ENCODE measurements around the gene PHF20.
"Not testable (repeated sequence)": the region's sequence is repeated elsewhere in the genome, so short reads cannot be mapped to it uniquely, and the experiment has no call there.

The PHF20 gene

DNA sequence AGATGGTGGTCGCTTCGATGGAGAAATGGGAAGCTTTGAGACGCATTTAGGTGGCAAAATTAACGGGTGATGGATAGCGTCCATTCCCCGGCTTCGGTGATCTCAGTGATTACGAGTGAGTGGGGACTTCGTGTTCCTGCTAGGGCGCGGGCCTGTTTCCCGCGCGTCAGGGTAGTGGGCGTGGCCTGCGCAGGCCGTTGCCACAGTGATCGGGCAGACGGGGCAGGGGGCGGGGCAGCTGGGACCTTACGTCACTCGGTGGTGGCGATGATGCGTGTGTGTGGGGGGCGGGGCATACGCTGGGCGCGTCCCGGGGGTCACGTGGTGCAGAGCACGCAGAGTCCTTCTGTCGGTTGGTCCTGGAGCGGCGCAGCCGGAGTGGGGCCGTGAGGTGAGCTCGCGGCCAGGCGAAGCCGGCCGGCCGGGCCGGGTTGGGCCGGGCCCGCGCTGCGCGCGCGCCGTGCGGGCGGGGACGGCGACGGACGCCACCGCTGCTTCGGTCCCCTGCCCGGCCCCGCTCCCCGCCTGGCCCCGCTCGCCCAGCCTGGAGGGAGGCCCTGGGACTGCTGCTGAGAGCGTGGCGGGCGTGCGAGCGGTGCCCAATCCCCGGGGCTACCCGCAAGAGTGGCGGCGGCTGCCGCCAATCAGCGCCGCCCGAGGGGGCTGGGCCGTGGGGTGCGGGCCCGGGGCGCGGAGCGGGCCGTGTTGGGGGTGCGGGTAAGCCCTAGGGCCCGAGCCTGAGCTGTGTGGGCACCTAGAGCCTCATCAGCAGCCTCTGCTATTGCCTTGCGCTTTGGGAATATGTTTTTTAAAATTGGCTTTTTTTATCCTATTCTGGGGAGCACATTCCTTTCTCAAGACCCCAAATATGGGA lies at the start of gene PHF20:
TSS of gene PHF20 (plus strand) at position 327 of the 874 bp plus-strand sequence. CDS start 29,508 bp downstream, outside the sequence.
- peak; percentile 97 for DNase-seq (ENCODE audit: low spot score)

DNA sequence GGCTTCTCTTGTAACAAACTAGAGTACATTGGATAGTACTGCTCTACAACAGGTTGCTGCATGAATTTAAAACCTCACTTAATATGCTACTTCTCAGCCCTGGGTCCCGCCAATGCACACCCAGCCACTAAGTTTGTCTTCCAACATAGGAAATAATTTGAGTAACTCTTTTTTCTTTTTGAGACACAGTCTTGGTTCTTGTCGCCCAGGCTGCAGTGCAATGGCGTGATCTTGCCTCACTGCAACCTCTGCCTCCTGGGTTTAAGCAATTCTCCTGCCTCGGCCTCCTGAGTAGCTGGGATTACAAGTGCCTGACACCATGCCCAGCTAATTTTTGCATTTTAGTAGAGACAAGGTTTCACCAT lies 48.6 kb upstream of the PHF20 start:
- DNase-seq (ENCODE audit: low spot score): not testable (repeated sequence)

GRCh38 chr20:35723652-35724320 lies 48.0 kb upstream of the PHF20 start:
- not testable (repeated sequence) for DNase-seq (ENCODE audit: low spot score)

DNA sequence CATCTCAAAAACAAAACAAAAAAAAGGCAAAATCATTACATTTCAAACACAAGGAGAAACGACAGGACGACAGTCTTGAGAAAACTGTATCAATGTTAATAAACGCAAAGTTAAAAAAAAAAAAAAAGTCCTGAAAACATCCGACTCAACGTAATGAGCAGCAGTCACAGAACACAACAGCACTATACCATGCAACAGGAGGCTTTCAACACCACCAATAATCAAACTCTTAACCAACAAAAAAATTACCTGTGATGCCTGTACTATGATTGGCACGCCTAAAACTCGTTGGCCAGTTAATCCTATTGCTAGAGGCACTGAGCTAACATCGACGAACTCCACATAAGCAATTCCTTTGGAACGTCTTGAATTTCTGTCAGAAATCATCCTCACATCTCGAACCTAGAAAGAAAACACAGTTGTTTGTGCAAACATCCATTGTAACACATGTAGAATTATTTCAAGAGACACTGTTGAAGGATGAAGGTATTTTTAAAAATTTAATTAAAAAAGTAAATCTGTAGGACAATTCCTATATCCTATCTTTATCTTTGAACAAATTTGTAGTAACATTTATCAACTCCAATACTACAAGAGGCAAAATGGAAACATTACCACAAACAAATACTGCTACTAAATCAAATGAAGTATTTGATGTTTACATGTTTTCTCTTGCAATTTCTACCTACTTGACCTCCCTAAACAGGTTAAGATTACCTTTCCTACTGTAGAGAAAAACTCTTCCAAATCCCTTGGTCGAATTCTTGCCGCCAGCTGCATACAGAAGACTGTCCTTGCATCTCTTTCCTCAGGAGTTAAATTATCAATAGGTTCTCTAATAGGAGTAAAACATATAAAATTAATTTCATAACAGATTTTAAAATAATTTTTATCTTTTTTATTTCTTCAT lies 47.2 kb upstream of the PHF20 start:
- no peak for DNase-seq (ENCODE audit: low spot score)

DNA sequence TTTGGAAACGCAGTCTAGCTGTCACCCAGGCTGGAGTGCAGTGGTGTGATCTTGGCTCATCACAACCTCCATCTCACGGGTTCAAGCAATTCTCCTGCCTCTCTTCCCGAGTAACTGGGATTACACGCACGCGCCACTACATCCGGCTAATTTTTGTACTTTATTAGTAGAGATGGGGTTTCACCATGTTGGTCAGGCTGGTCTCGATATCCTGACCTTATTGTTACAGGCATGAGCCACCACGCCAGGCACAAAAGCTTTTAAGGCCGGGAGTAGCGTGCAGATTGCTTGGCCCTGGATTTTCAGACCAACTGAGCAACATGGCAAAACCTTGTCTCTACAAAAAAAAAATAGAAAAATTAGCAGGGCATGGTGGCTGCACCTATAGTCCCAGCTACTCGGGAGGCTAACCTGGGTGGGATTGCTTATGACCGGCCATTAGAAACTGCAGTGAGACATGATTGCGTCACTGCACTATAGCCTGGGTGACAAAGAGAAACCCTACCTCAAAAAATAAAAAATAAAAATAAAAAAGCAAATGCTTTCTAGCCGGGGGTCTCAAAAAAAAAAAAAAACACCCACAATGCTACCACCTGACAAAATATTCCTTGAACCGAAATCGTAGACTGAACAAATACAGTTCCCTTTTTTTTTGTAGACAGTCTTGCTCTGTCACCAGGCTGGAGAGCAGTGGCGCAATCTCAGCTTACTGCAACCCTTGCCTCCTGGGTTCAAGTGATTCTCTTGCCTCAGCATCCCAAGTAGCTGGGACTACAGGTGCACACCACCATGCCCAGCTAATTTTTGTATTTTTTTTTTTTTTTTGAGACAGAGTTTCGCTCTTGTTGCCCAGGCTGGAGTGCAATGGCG lies 44.7 kb upstream of the PHF20 start:
- no peak for DNase-seq (ENCODE audit: low spot score)

DNA sequence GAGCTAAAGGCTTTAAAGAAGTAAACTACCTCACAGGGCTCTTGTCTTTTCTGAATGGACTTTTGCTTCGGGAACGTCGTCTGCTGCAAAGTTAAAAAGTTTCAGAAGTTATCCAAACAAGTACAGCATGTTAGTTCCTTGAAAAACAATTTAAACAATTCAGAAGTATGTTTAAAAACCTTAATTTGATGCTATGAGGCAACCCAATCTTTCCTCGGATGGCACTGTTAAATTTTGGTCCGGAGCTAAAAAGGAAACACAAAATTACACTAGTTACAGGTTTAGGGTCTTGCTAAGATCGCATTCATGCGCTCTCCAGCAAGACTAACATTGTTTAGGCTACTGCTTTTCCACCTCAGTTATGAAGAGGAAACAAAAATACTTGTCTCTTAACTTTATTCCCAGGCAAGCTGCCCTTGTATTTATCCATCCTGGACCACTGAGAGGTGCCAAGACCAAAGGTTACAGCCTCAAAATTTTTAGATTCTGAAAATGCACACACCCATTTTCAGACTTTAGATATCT lies 42.5 kb upstream of the PHF20 start:
- no peak for DNase-seq (ENCODE audit: low spot score)

GRCh38 chr20:35729836-35730582 lies 41.8 kb upstream of the PHF20 start:
- no peak for DNase-seq (ENCODE audit: low spot score)

DNA sequence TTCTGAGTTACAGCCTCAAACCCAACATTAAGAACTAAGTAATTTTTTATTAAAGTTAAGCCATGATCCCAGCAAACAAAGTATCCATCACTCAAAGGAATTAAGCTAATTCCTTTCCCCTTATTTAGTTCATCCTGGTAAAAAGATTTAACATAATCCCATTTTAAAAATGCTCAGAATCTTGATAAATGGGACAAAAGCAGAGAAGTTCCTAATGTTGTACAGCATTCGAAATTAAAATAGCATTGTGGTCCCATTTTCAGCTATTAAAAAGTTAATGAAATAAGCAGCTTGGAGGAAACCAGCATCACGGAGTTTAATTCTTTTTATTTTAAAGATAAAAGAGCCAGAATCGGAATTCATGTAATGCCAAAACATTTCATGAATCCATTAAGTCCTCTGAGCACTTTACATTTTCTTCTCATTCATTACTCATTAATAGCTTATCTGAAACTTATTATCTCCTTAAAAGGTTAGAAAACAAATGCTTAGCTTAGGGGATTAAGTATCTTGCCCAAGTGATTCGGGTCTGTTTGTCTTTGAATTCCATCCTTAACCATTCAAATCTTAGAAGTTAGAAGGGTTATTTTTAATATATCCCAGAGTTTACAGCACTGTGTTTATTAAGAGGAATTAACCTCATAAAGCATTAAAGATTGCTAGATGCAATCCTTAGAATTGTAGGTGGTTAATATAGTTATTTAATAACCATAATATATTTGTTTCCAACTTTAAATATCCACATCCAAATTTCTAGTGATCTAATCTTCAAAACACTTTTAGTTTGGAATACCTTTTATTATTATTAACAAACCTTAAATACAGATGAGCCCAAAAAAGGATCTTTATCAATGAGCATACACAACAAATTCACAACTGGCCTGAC lies 41.0 kb upstream of the PHF20 start:
- DNase-seq (ENCODE audit: low spot score): no peak

DNA sequence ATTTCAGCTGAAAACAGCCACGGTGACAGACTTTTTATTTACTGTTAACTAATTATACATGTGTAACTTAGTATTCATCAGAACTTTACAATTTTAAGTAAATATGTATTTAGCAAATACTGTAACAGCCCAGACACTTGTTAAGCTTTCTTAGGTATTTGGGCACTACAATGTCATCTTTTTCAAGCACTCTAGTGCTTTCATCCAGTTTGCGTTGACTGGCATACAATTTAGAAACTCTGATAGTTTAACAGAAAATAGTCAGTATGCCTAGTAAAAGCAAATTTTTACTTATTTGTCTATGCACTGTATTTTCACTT lies 40.4 kb upstream of the PHF20 start:
- DNase-seq (ENCODE audit: low spot score): no peak

DNA sequence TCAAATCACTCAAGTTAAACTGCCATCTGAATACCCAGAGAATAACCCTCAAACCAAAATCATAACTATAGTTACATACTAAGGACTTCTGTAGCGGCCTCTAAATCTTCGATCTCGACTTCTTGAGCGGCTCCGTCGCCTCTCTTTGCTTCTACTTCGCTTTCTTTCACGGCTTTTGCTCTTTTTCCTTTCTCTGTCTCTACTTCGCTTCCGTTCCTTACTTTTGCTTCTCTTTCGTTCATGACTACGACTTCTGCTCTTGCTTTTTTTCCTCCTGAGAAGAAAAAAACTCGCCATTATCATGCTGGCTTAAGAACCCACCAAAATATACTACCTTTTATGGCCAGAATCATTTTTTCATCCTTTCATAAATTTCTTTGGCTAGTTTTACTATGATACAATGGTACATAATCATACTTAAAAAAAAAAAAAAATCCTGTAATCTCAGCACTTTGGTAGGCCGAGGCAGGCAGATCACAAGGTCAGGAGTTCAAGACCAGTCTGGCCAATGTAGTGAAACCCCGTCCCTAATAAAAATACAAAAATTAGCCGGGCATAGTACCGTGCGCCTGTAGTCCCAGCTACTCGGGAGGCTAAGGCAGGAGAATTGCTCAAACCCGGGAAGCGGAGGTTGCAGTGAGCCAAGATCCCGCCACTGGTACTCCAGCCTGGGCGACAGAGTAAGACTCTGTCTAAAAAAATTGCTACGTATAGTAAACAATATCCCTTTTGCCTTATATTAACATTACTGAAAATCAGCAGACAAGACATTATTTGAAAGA lies 39.8 kb upstream of the PHF20 start:
- DNase-seq (ENCODE audit: low spot score): no peak

GRCh38 chr20:35732644-35732982 lies 39.2 kb upstream of the PHF20 start:
- DNase-seq (ENCODE audit: low spot score): no peak

GRCh38 chr20:35734374-35734773 lies 37.4 kb upstream of the PHF20 start:
- DNase-seq (ENCODE audit: low spot score): no peak

DNA sequence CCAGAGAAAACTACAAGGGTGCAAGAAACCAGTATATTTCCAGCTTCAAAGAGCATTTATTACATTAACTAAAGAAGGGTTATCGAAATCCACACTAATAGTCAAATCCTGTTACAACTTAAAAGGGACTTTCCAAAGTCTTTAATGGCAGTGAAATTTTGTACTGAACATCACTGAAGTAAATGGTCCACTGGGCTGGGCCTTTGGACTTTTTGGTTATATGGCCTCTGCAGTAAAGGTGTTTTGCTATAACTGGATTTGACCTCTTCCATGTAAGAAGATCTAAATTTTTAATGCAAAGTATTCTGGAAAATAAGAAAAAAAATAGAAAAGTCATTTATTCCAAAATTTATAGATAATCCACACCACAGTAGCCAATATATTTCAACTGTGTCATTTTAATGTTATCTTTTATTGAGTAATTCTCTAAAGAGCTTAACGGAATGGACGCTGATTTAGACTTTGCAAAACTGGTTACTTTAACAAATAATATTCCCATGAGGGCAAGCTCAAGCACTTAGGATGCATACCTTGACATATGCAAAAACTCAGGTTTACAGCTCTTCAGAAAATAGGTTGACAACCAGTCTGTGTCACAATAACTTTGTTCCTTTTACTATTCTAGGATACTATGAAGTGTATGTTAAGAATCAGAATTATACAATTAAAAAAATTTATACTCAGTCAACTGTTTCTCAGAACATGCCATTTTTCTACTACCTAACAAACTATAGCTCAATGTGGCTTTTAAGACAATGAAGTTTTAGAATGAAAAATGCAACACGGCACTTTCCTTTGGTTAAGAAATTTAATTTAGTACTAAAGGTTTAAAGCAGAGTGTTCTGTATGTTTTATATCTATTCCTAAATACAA lies 36.8 kb upstream of the PHF20 start:
- no peak for DNase-seq (ENCODE audit: low spot score)

- DNase-seq (ENCODE audit: low spot score): no peak
Observed at GRCh38 chr20:35735826-35736470, 35.9 kb upstream of the PHF20 start.

- DNase-seq (ENCODE audit: low spot score): no peak
Observed at GRCh38 chr20:35737865-35738333, 33.9 kb upstream of the PHF20 start.

DNA sequence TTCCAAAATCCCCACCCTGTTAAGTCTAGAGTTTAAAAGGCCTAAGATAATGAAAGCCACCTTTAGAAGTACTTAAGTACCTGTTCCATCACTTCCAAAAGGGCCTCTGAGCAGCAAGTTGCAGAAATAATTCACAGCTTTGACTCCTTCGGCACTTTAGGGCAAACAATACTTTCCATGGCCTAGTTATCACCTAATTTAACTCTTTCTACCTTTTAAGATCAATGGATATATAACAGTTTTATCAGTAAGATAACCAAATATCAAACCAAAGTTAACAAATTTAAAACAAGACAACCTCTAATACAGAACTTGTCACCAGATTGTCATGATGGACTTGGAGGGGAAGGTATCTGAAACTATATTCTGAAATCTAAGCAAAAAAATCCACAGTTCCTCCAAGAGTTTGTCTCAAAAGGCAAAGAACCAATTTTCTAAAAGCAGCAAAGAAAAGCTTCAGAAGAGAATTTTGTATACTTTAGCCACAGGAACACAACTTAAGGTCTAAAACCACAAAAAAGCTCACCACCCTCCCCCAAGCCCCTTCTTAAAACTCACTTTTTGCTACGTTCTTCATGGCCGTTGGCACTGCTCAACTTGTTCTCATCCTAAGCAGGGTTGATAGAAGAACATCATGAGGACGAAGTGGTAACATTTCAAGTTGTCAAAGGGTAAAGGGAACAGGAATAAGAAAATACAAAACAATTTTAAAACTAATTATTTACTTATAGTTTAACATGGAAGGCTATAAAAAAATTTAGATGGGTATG lies 33.2 kb upstream of the PHF20 start:
- no peak for DNase-seq (ENCODE audit: low spot score)
